Ovary (tissue), 9 donors: ENCODE data around the gene TTC7B. TPM values are rescaled to one million over a fixed set of nuclear protein-coding genes. Genes with fewer than 3 reads are reported as not detected.

Experiments
- DNase-seq, 5 donors: peaks; one replicate each; pipeline ENCODE4 v3.0.0-alpha.2; 2019 to 2020
- H3K27ac ChIP-seq, 2 donors: fragments of 200-600 bp; one replicate each; pipeline versions ENCODE4 v1.5.1 to v1.8.0; 2019 to 2022
- H3K27me3 ChIP-seq: fragments of 200-600 bp; one replicate; pipeline ENCODE4 v1.8.0; 2022
- H3K36me3 ChIP-seq: fragments of 200-600 bp; sonication (generic); one replicate; pipeline ENCODE4 v1.5.1; 2019
- H3K4me1 ChIP-seq: one replicate; pipeline ENCODE4 v1.8.1; 2013; ENCODE audit warnings: mild to moderate bottlenecking, moderate library complexity; ENCODE audit not compliant: insufficient read depth
- H3K4me3 ChIP-seq: fragments of 200-600 bp; sonication (generic); one replicate; pipeline ENCODE4 v1.5.1; 2017
- H3K9me3 ChIP-seq, 2 donors: fragments of 200-600 bp in 1 of 2; sonication (generic) in 1 of 2; one replicate each; pipeline versions ENCODE4 v1.5.1 to v1.8.1; 2013 to 2019; ENCODE audit warnings: mild to moderate bottlenecking in 1 of 2, moderate library complexity in 1 of 2
- CTCF ChIP-seq, 3 donors: fragments of 450-650 bp in 2 of 3; fragments of 200-600 bp in 1 of 3; IDR thresholded peaks; one replicate each; pipeline versions ENCODE4 v1.5.1 to v1.8.0; 2016 to 2022; ENCODE audit warnings: antibody characterized with exemption in 3 of 3, mild to moderate bottlenecking in 1 of 3
- EP300 ChIP-seq: sonication (generic); formaldehyde crosslinking; IDR thresholded peaks from one replicate; pipeline ENCODE4 v1.6.1; 2017; ENCODE audit warnings: antibody characterized with exemption
- POLR2A ChIP-seq: fragments of 450-650 bp; IDR thresholded peaks from one replicate; pipeline ENCODE4 v1.6.1; 2017; ENCODE audit warnings: antibody characterized with exemption, mild to moderate bottlenecking, moderate library complexity
- WGBS, 3 donors: extraction: QIAGEN DNeasy Blood & Tissue Kit in 1 of 3; methylation state at CpG; one replicate each; pipeline versions ENCODE4 v1.1.5 to v1.1.7; 2013 to 2017; 5-methylcytosine and 5-hydroxymethylcytosine counted together
- intact Hi-C, 4 donors: fragments of 100-400 bp; cut with DNase I; formaldehyde crosslinking; loops; one replicate each; pipeline versions ENCODE4 v1.11.0 to v1.15.1; 2022 to 2023
- polyA plus RNA-seq, 2 donors: library from polyadenylated mRNA; stranded (reverse); fragments of 200-250 nt in 1 of 2; fragments of 350-450 nt in 1 of 2; fragmentation: Illumina TruSeq in 1 of 2; extraction: RNeasy Lipid Tissue Mini Kit (QIAGEN cat#74804) in 1 of 2; gene quantifications; one replicate each; pipeline ENCODE4 v1.2.3, GENCODE V29; 2013 to 2014
- total RNA-seq, 7 donors: library from RNA; depleted of rRNA in 2 of 7; stranded (reverse); fragments of >200 nt in 2 of 7; fragmentation: NEBNext Ultra II Directional in 3 of 7; extraction: Animal tissue kit (Norgen Biotek cat#: 25700) in 3 of 7; gene quantifications; one replicate each; pipeline versions ENCODE4 v1.1.0 to v1.2.4, GENCODE V29; 2016 to 2023
- donor health status: DM: no; HTN: no; CAD: no; lungs with moderate emphysema.
- donor health status: DM: no; HTN: no; CAD: no.
- donor health status: Bipolar disorder and iron deficiency.
- donor health status: DM: yes; HTN: yes; CAD: no.
- donor health status: DM: no; HTN: no; CAD: no.
- donor health status: DM: yes; HTN: yes; CAD: no.

Gene TTC7B
- total and polyA plus RNA-seq, 9 donors: 18.2 to 39.5 (median 34.2) TPM

GRCh38 chr14:90548455-90548854, 267.8 kb downstream of the TTC7B start:
- 95 to 100% (median 98%) methylated on average over 3 of the region's 3 CpGs for WGBS, 3 donors
- DNase-seq: peak in 1 of 5 donors; percentile 8
- Histone ChIP-seq H3K4me3 (no peak overlapping the region), H3K9me3 (no peaks in the 10 kb centered on the region), H3K36me3 (no peaks in the 10 kb centered on the region), H3K4me1 (peaks cover 16% of the 10 kb centered on the region), H3K27me3 (no peaks in the 10 kb centered on the region), H3K27ac (no peak overlapping the region)
- TF ChIP-seq POLR2A: no peak
- no peak for TF ChIP-seq EP300
- TF ChIP-seq CTCF (IDR thresholded peaks at IDR 0.05): no peak
- intact Hi-C loops: no loop called here

GRCh38 chr14:90547968-90548367, 268.3 kb downstream of the TTC7B start:
- Histone ChIP-seq H3K36me3 (no peaks in the 10 kb centered on the region), H3K27ac (no peak overlapping the region), H3K9me3 (no peaks in the 10 kb centered on the region), H3K4me1 (peaks cover 16% of the 10 kb centered on the region), H3K27me3 (no peaks in the 10 kb centered on the region), H3K4me3 (no peak overlapping the region)
- intact Hi-C loops: no loop called here
- 91 to 95% (median 94%) methylated on average over 3 of the region's 3 CpGs for WGBS, 3 donors
- peak in 1 of 5 donors; percentile 3 for DNase-seq
- TF ChIP-seq POLR2A (no peak), CTCF (IDR thresholded peaks at IDR 0.05) (no peak), EP300 (no peak)

GRCh38 chr14:90547250-90547649, 269.0 kb downstream of the TTC7B start:
- Histone ChIP-seq H3K4me3 (no peak overlapping the region), H3K27me3 (no peaks in the 10 kb centered on the region), H3K4me1 (peaks cover 16% of the 10 kb centered on the region), H3K27ac (no peak overlapping the region), H3K9me3 (no peaks in the 10 kb centered on the region), H3K36me3 (no peaks in the 10 kb centered on the region)
- DNase-seq: peak in 1 of 5 donors; percentile 5
- no peak for TF ChIP-seq EP300
- intact Hi-C loops: no loop called here
- WGBS, 3 donors: 96% methylated on average over 10 of the region's 10 CpGs

- TF ChIP-seq EP300: no peak
- no peak for TF ChIP-seq POLR2A
- no peak for TF ChIP-seq CTCF (IDR thresholded peaks at IDR 0.05)
- H3K27me3 ChIP-seq: no peaks in the 10 kb centered on the region
- 78 to 90% (median 81%) methylated on average over 9 of the region's 9 CpGs for WGBS, 3 donors
- no peaks in the 10 kb centered on the region for H3K9me3 ChIP-seq
- intact Hi-C loops: no loop called here
- no peak overlapping the region for H3K4me3 ChIP-seq
- H3K4me1 ChIP-seq: peaks cover 12% of the 10 kb centered on the region
- H3K36me3 ChIP-seq: no peaks in the 10 kb centered on the region
- peak in 1 of 5 donors; percentile 9 for DNase-seq
- no peak overlapping the region for H3K27ac ChIP-seq
Observed at GRCh38 chr14:90546767-90547166, 269.5 kb downstream of the TTC7B start.

- 42 to 55% (median 44%) methylated on average over 10 of the region's 10 CpGs for WGBS, 3 donors
- TF ChIP-seq POLR2A (no peak), CTCF (IDR thresholded peaks at IDR 0.05) (no peak), EP300 (no peak)
- H3K9me3 ChIP-seq: no peaks in the 10 kb centered on the region
- H3K27ac ChIP-seq: no peak overlapping the region
- DNase-seq: peak in 1 of 5 donors; percentile 20
- no peaks in the 10 kb centered on the region for H3K27me3 ChIP-seq
- intact Hi-C loops: no loop called here
- H3K36me3 ChIP-seq: no peaks in the 10 kb centered on the region
- peaks cover 10% of the 10 kb centered on the region for H3K4me1 ChIP-seq
- H3K4me3 ChIP-seq: no peak overlapping the region
Observed at GRCh38 chr14:90545966-90546751, 270.1 kb downstream of the TTC7B start.
